ENCODE results near the gene LZTR1.

Gene LZTR1

GRCh38 chr22:21028277-21029251 is 46.5 kb downstream of the LZTR1 start:
- no peaks in the 10 kb centered on the region for H3K9me3 ChIP-seq (ENCODE audit: control insufficient read depth, low read length)
- H3K36me3 ChIP-seq (ENCODE audit: control insufficient read depth, insufficient read depth, low read length): no peaks in the 10 kb centered on the region
- DNase-seq: no peak
- peaks cover 11% of the 10 kb centered on the region for H3K4me1 ChIP-seq (ENCODE audit: control insufficient read depth, insufficient read depth, low read length, poor library complexity, severe bottlenecking)
- H3K27me3 ChIP-seq (replicated peaks; ENCODE audit: control insufficient read depth, insufficient read depth, low read length, poor library complexity, severe bottlenecking): peaks cover 8% of the 10 kb centered on the region
- no peak overlapping the region for H3K27ac ChIP-seq (ENCODE audit: insufficient read depth, low read length, poor library complexity, severe bottlenecking)
- H3K4me3 ChIP-seq (ENCODE audit: insufficient read depth, low read depth, low read length, poor library complexity, severe bottlenecking): no peak overlapping the region

GRCh38 chr22:21029486-21030025 is 47.5 kb downstream of the LZTR1 start:
- DNase-seq: no peak
- Histone ChIP-seq H3K4me3 (ENCODE audit: insufficient read depth, low read depth, low read length, poor library complexity, severe bottlenecking) (no peak overlapping the region), H3K36me3 (ENCODE audit: control insufficient read depth, insufficient read depth, low read length) (no peaks in the 10 kb centered on the region), H3K27ac (ENCODE audit: insufficient read depth, low read length, poor library complexity, severe bottlenecking) (no peak overlapping the region), H3K4me1 (ENCODE audit: control insufficient read depth, insufficient read depth, low read length, poor library complexity, severe bottlenecking) (peaks cover 11% of the 10 kb centered on the region), H3K27me3 (replicated peaks; ENCODE audit: control insufficient read depth, insufficient read depth, low read length, poor library complexity, severe bottlenecking) (peaks cover 8% of the 10 kb centered on the region), H3K9me3 (ENCODE audit: control insufficient read depth, low read length) (no peaks in the 10 kb centered on the region)

DNA sequence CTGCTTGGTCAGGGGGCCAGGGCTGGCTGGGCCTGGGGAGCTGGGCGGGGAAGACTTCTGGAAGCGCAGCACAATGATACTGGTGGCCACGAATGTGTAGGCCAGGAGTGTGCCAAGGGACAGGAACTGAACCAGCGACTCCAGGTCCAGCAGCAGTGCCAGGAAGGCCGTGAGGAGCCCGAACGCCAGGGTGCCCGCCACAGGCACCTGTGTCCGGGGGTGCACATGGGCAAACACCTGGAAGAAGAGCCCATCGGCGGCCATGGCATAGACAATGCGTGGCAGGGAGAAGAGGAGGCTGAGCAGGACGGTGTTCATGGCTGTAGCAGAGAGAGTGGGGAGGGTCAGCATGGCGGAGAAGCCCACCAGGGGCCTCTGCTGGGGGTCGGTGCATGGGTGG is 47.9 kb downstream of the LZTR1 start:
- no peak for DNase-seq
- H3K4me3 ChIP-seq (ENCODE audit: insufficient read depth, low read depth, low read length, poor library complexity, severe bottlenecking): no peak overlapping the region
- no peaks in the 10 kb centered on the region for H3K36me3 ChIP-seq (ENCODE audit: control insufficient read depth, insufficient read depth, low read length)
- peaks cover 8% of the 10 kb centered on the region for H3K27me3 ChIP-seq (replicated peaks; ENCODE audit: control insufficient read depth, insufficient read depth, low read length, poor library complexity, severe bottlenecking)
- H3K27ac ChIP-seq (ENCODE audit: insufficient read depth, low read length, poor library complexity, severe bottlenecking): no peak overlapping the region
- peaks cover 11% of the 10 kb centered on the region for H3K4me1 ChIP-seq (ENCODE audit: control insufficient read depth, insufficient read depth, low read length, poor library complexity, severe bottlenecking)
- no peaks in the 10 kb centered on the region for H3K9me3 ChIP-seq (ENCODE audit: control insufficient read depth, low read length)

- peaks cover 7% of the 10 kb centered on the region for H3K4me1 ChIP-seq (ENCODE audit: control insufficient read depth, insufficient read depth, low read length, poor library complexity, severe bottlenecking)
- no peaks in the 10 kb centered on the region for H3K36me3 ChIP-seq (ENCODE audit: control insufficient read depth, insufficient read depth, low read length)
- DNase-seq: no peak
- peaks cover 8% of the 10 kb centered on the region for H3K27me3 ChIP-seq (replicated peaks; ENCODE audit: control insufficient read depth, insufficient read depth, low read length, poor library complexity, severe bottlenecking)
- H3K9me3 ChIP-seq (ENCODE audit: control insufficient read depth, low read length): no peaks in the 10 kb centered on the region
- no peak overlapping the region for H3K4me3 ChIP-seq (ENCODE audit: insufficient read depth, low read depth, low read length, poor library complexity, severe bottlenecking)
- no peak overlapping the region for H3K27ac ChIP-seq (ENCODE audit: insufficient read depth, low read length, poor library complexity, severe bottlenecking)
Observed at GRCh38 chr22:21030621-21031544, 48.8 kb downstream of the LZTR1 start.

DNA sequence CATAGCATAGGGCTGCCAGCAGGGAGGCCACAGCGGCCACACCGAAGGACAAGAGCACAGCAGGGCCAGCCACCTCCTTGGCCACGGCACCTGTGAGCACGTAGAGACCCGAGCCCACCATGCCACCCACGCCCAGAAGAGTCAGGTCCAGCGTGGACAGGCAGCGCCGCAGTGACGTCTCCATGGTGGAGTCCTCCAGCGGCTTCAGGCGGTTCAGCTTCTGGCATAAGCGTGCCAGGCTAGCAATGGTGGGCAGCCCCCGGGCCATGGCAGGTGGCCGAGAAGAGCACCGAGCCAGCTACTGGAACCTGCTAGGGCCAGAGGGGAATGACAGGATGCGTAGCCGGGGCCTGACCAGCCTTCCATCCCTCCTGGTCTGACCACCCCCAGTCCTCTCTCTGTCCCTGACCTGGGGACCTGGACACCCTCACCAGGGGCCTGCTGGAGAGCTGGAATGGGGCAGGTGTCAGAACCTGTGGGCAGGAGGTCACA is 49.5 kb downstream of the LZTR1 start:
- Histone ChIP-seq H3K4me3 (ENCODE audit: insufficient read depth, low read depth, low read length, poor library complexity, severe bottlenecking) (no peak overlapping the region), H3K36me3 (ENCODE audit: control insufficient read depth, insufficient read depth, low read length) (no peaks in the 10 kb centered on the region), H3K4me1 (ENCODE audit: control insufficient read depth, insufficient read depth, low read length, poor library complexity, severe bottlenecking) (peaks cover 7% of the 10 kb centered on the region), H3K9me3 (ENCODE audit: control insufficient read depth, low read length) (no peaks in the 10 kb centered on the region), H3K27me3 (replicated peaks; ENCODE audit: control insufficient read depth, insufficient read depth, low read length, poor library complexity, severe bottlenecking) (peaks cover 8% of the 10 kb centered on the region), H3K27ac (ENCODE audit: insufficient read depth, low read length, poor library complexity, severe bottlenecking) (no peak overlapping the region)
- DNase-seq: no peak

- no peak within 1 kb of the TSS for H3K4me3 ChIP-seq (ENCODE audit: insufficient read depth, low read depth, low read length, poor library complexity, severe bottlenecking)
- H3K9me3 ChIP-seq (ENCODE audit: control insufficient read depth, low read length): no peaks in the 10 kb centered on the region
- H3K27ac ChIP-seq (ENCODE audit: insufficient read depth, low read length, poor library complexity, severe bottlenecking): no peak within 1 kb of the TSS
- peaks cover 8% of the 10 kb centered on the region for H3K27me3 ChIP-seq (replicated peaks; ENCODE audit: control insufficient read depth, insufficient read depth, low read length, poor library complexity, severe bottlenecking)
- no peaks in the 10 kb centered on the region for H3K36me3 ChIP-seq (ENCODE audit: control insufficient read depth, insufficient read depth, low read length)
- DNase-seq: no peak
- peaks cover 7% of the 10 kb centered on the region for H3K4me1 ChIP-seq (ENCODE audit: control insufficient read depth, insufficient read depth, low read length, poor library complexity, severe bottlenecking)
Observed at GRCh38 chr22:21032037-21032867, 50.2 kb downstream of the LZTR1 start, which contains the start of gene SLC7A4. Gene SLC7A4, minus strand, starts transcription at chr22:21032561. Its CDS starts 749 bp downstream, at chr22:21031812.

DNA sequence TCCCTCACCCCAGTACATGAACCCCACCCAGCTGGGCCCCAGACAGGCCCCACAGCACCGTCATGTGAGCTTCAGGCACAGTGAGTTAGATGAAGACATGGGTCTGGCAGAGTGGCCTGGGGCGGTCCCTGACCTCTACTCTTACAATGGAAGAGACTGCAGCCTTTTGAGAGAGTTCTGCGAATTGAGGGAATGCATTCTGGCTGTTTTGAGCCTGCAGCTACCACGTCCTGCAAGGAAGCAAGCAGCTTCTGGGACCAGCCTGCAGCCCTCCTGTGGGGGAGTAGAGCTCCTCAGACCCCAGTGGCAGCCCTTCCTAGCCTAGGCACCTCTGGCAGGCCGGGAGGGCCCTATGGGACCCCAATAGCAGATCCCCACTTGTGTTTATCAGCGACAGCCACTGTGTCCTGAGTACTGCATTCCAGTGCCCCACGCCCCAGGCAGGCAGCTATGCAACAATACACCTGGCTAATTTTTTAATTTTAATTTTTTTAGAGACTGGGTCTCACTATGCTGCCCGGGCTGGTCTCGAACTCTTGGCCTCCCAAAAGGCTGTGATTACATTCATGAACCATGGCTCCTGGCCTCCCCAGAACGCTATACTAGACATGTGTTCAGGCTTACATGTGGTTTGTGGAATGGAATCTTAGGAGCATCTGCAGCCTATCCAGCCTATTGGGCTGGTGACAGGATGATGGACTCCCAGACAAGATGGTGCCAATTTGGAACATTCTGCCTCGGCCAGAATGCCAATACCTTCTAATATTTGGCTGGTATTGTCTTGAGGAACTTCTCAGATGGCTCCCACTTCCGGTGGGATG is 51.0 kb downstream of the LZTR1 start:
- Histone ChIP-seq H3K4me3 (ENCODE audit: insufficient read depth, low read depth, low read length, poor library complexity, severe bottlenecking) (no peak overlapping the region), H3K36me3 (ENCODE audit: control insufficient read depth, insufficient read depth, low read length) (no peaks in the 10 kb centered on the region), H3K27me3 (replicated peaks; ENCODE audit: control insufficient read depth, insufficient read depth, low read length, poor library complexity, severe bottlenecking) (peaks cover 8% of the 10 kb centered on the region), H3K27ac (ENCODE audit: insufficient read depth, low read length, poor library complexity, severe bottlenecking) (no peak overlapping the region), H3K9me3 (ENCODE audit: control insufficient read depth, low read length) (no peaks in the 10 kb centered on the region), H3K4me1 (ENCODE audit: control insufficient read depth, insufficient read depth, low read length, poor library complexity, severe bottlenecking) (peaks cover 7% of the 10 kb centered on the region)
- no peak for DNase-seq

DNA sequence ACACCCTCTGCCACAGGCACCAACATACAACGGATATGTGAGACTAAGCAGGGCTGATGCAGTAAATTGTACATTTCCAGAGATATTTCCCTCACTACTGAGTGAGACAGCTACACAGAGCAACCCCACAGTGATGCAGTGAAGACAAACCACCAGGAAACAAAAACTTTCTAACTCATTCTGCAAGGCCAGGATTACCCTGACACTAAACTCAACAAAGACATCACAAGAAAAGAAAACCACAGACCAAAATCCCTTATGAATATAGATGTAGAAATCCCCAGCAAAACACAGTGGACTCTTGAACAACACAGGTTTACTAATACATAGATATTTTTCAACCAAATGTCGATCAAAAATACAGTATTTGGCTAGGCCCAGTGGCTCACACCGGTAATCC is 51.8 kb downstream of the LZTR1 start:
- Histone ChIP-seq H3K27ac (ENCODE audit: insufficient read depth, low read length, poor library complexity, severe bottlenecking) (no peak overlapping the region), H3K36me3 (ENCODE audit: control insufficient read depth, insufficient read depth, low read length) (no peaks in the 10 kb centered on the region), H3K4me1 (ENCODE audit: control insufficient read depth, insufficient read depth, low read length, poor library complexity, severe bottlenecking) (peaks cover 7% of the 10 kb centered on the region), H3K27me3 (replicated peaks; ENCODE audit: control insufficient read depth, insufficient read depth, low read length, poor library complexity, severe bottlenecking) (peaks cover 8% of the 10 kb centered on the region), H3K4me3 (ENCODE audit: insufficient read depth, low read depth, low read length, poor library complexity, severe bottlenecking) (no peak overlapping the region), H3K9me3 (ENCODE audit: control insufficient read depth, low read length) (no peaks in the 10 kb centered on the region)
- no peak for DNase-seq
